Measurements from ENCODE around the gene FLYWCH2. TPM values are rescaled to one million over a fixed set of nuclear protein-coding genes. Genes with fewer than 3 reads are reported as not detected.

FLYWCH2 gene
- total and polyA plus RNA-seq, 9 of the 15 experiments (the other 6 are each of a cell fraction or from before 2014, with no cell fraction given) = 0.70 to 55.5 (median 7.6) TPM

GRCh38 chr16:2867987-2868789, 14.8 kb upstream of the FLYWCH2 start (continued):
- peak; percentile 64 to 80 for TF ChIP-seq MNT (conservative IDR thresholded peaks at IDR 0.05)
- no peak for TF ChIP-seq NR1H2 (CRISPR knock-in tag; IDR thresholded peaks at IDR 0.05)
- TF ChIP-seq ATF7 (IDR thresholded peaks at IDR 0.05) = peak; percentile 81
- no peak for TF ChIP-seq NELFE (IDR thresholded peaks at IDR 0.05; ENCODE audit: insufficient read depth, insufficient read length)
- peak; percentile 94 for TF ChIP-seq ETV5 (CRISPR knock-in tag; IDR thresholded peaks at IDR 0.05; ENCODE audit: low read depth)
- TF ChIP-seq IRF1 (CRISPR knock-in tag; IDR thresholded peaks at IDR 0.05; ENCODE audit: borderline replicate concordance) = no peak
- TF ChIP-seq RAD51 (IDR thresholded peaks at IDR 0.05; ENCODE audit: borderline replicate concordance, low read depth) = no peak
- no peak for TF ChIP-seq MED1 (CRISPR knock-in tag; IDR thresholded peaks at IDR 0.05; ENCODE audit: borderline replicate concordance)
- TF ChIP-seq POLR3G (IDR thresholded peaks at IDR 0.05; ENCODE audit: extremely low read depth, insufficient read length, insufficient replicate concordance) = no peak
- no peak for TF ChIP-seq TFAM (CRISPR knock-in tag; conservative IDR thresholded peaks at IDR 0.05)
- TF ChIP-seq BCOR (IDR thresholded peaks at IDR 0.05) = no peak
- TF ChIP-seq ZBTB5 (IDR thresholded peaks at IDR 0.05) = no peak
- no peak for TF ChIP-seq ETS2 (tag; IDR thresholded peaks at IDR 0.05; ENCODE audit: borderline replicate concordance, poor library complexity, severe bottlenecking)
- peak; percentile 71; the same call in 1 of the 2 replicates for TF ChIP-seq TSHZ1 (CRISPR knock-in tag; IDR thresholded peaks at IDR 0.05)
- TF ChIP-seq ZNF23 (CRISPR knock-in tag; IDR thresholded peaks at IDR 0.05) = no peak
